Amniotic epithelial cell (primary cell): ENCODE measurements around the gene CCDC85A.

Source experiments
- DNase-seq: peaks from one replicate; pipeline ENCODE4 v3.0.0-alpha.2; 2010; ENCODE audit warnings: low read depth

The CCDC85A gene

GRCh38 chr2:56364902-56365301 is 181.1 kb downstream of the CCDC85A start:
- no peak for DNase-seq

- peak; percentile 30 for DNase-seq
These were observed 185.5 kb downstream of the CCDC85A start for GRCh38 chr2:56369316-56369715.

GRCh38 chr2:56372071-56372656 is 188.4 kb downstream of the CCDC85A start:
- DNase-seq: no peak

GRCh38 chr2:56375251-56375650 is 191.5 kb downstream of the CCDC85A start:
- no peak for DNase-seq

- no peak for DNase-seq
These were observed 193.2 kb downstream of the CCDC85A start for GRCh38 chr2:56376699-56377665.

GRCh38 chr2:56379066-56379465 is 195.3 kb downstream of the CCDC85A start:
- DNase-seq: no peak

- no peak for DNase-seq
These were observed 197.1 kb downstream of the CCDC85A start for GRCh38 chr2:56380861-56381260.

- DNase-seq: no peak
These were observed 198.7 kb downstream of the CCDC85A start for GRCh38 chr2:56382466-56382865.

- DNase-seq: no peak
These were observed 202.9 kb downstream of the CCDC85A start for GRCh38 chr2:56386657-56387056.

GRCh38 chr2:56390644-56391043 is 206.9 kb downstream of the CCDC85A start:
- DNase-seq: no peak

- peak; percentile 48 for DNase-seq
These were observed 226.3 kb downstream of the CCDC85A start for GRCh38 chr2:56410140-56410539.

GRCh38 chr2:56416500-56417176 is 232.8 kb downstream of the CCDC85A start:
- no peak for DNase-seq
